Muscle of back (tissue), 10 donors: ENCODE results near the gene OPN3. TPM values are rescaled to one million over a fixed set of nuclear protein-coding genes. Genes with fewer than 3 reads are reported as not detected.

Experiments
- polyA plus RNA-seq, 10 donors: library from polyadenylated mRNA; unstranded; fragments of 120-200 nt; gene quantifications; one replicate each; pipeline ENCODE4 v1.2.1, GENCODE V29; 2013; ENCODE audit not compliant: insufficient read length in 10 of 10

OPN3 gene
- polyA plus RNA-seq, 10 donors: 15.8 to 27.9 (median 18.6) TPM

Other genes with a start within 250 kb of the OPN3 start
- gene FH, start 120.6 kb downstream of the OPN3 start, polyA plus RNA-seq: 10 to 100 TPM; 64.1 to 86.4 (median 75.0) TPM
- under 1 TPM; 0.07 to 0.43 (median 0.26) TPM for gene KMO, start 108.0 kb downstream of the OPN3 start, polyA plus RNA-seq
- gene CHML, start within 50 bp of the OPN3 start, polyA plus RNA-seq: 10 to 100 TPM; 10.1 to 18.9 (median 13.2) TPM
- gene WDR64, start 11.9 kb upstream of the OPN3 start, polyA plus RNA-seq: under 1 TPM in 8 of 10 donors, not detected in 2; 0.08 to 0.66 (median 0.27) TPM
- gene EXO1, start 207.8 kb upstream of the OPN3 start, polyA plus RNA-seq: 10 to 100 TPM in 3 of 10 donors, 1 to 10 TPM in 7; 5.5 to 11.1 (median 7.8) TPM